Peyer's patch (tissue), 4 donors: ENCODE data around the gene ZNF324.

ENCODE experiments used
- POLR2A ChIP-seq, 2 donors: fragments of 450-650 bp; IDR thresholded peaks; one replicate each; pipeline ENCODE4 v1.5.1; 2017; ENCODE audit warnings: antibody characterized with exemption in 2 of 2, mild to moderate bottlenecking in 2 of 2, moderate library complexity in 2 of 2
- TF ChIP-seq, protein P1 (sequence below), 6 experiments: fragments of 450-650 bp in 4 of 6; fragments of 200-600 bp in 2 of 6; sonication (generic) in 1 of 6; IDR thresholded peaks; one replicate each; pipeline ENCODE4 v1.5.1; 2017 to 2019; ENCODE audit warnings: antibody characterized with exemption in 6 of 6, mild to moderate bottlenecking in 3 of 6, moderate library complexity in 1 of 6

DNA sequence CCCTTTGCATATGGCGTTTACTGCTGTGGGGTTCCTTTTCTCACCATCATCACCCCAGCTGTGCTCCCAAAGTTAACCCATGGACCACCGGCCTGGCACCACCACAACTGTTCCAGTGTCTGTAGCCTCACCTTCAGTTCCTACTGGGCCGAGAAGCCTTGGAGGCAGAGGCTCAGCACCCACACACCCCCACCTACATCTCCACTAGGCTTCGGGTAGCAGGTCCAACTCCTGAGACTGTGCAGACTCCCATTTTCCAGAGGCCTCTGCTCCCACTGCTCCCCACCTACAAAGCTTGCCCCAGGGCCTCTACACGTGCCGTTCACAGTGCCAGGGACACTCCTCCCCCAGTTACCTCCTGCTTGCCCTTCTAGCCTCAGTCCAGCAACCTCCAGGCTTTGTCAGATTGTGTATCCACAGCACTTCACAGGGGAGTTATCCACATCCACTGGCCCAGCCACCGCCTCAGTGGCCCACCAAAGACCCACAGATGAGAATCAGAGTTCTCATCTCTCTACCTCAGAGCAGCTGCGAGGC is 30.8 kb downstream of the ZNF324 start:
- TF ChIP-seq, protein P1, sequence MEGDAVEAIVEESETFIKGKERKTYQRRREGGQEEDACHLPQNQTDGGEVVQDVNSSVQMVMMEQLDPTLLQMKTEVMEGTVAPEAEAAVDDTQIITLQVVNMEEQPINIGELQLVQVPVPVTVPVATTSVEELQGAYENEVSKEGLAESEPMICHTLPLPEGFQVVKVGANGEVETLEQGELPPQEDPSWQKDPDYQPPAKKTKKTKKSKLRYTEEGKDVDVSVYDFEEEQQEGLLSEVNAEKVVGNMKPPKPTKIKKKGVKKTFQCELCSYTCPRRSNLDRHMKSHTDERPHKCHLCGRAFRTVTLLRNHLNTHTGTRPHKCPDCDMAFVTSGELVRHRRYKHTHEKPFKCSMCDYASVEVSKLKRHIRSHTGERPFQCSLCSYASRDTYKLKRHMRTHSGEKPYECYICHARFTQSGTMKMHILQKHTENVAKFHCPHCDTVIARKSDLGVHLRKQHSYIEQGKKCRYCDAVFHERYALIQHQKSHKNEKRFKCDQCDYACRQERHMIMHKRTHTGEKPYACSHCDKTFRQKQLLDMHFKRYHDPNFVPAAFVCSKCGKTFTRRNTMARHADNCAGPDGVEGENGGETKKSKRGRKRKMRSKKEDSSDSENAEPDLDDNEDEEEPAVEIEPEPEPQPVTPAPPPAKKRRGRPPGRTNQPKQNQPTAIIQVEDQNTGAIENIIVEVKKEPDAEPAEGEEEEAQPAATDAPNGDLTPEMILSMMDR (IDR thresholded peaks at IDR 0.05): no peak
- no peak for TF ChIP-seq POLR2A (IDR thresholded peaks at IDR 0.05)
